ENCODE data around the gene ZSWIM9. TPM values are rescaled to one million over a fixed set of nuclear protein-coding genes. Genes with fewer than 3 reads are reported as not detected.

ZSWIM9 gene
- total RNA-seq, 1 donor from 2014 or later, result 6.7 TPM

DNA sequence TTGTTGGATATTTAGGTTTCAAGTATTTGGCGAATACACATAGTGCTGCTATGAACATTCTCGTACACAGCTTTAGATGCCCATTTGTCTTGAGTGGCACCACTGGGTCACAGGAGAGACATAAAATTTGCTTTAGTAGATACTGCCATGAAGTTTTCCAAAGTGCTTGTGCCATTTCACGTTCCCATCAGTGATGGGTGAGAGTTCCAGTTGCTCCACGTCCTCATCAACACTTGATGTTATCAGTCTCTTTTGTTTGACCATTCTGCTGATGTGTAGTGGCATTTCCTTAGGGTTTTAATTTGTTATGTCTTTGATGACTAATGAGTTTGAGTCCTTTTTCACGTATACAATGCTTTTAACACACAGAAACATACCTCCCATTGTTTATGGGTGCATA lies 11.0 kb downstream of the ZSWIM9 start:
- Mint-ChIP-seq H3K9me3 (ENCODE audit: unreplicated experiment) (peaks cover 4% of the 10 kb centered on the region), H3K27ac (ENCODE audit: unreplicated experiment) (no peak overlapping the region), H3K27me3 (ENCODE audit: unreplicated experiment) (peaks cover 7% of the 10 kb centered on the region), H3K4me3 (ENCODE audit: unreplicated experiment) (no peak overlapping the region), H3K4me1 (ENCODE audit: low read depth, unreplicated experiment) (peaks cover 3% of the 10 kb centered on the region), H3K36me3 (ENCODE audit: unreplicated experiment) (peaks cover 17% of the 10 kb centered on the region)
- TF ChIP-seq, protein P1, sequence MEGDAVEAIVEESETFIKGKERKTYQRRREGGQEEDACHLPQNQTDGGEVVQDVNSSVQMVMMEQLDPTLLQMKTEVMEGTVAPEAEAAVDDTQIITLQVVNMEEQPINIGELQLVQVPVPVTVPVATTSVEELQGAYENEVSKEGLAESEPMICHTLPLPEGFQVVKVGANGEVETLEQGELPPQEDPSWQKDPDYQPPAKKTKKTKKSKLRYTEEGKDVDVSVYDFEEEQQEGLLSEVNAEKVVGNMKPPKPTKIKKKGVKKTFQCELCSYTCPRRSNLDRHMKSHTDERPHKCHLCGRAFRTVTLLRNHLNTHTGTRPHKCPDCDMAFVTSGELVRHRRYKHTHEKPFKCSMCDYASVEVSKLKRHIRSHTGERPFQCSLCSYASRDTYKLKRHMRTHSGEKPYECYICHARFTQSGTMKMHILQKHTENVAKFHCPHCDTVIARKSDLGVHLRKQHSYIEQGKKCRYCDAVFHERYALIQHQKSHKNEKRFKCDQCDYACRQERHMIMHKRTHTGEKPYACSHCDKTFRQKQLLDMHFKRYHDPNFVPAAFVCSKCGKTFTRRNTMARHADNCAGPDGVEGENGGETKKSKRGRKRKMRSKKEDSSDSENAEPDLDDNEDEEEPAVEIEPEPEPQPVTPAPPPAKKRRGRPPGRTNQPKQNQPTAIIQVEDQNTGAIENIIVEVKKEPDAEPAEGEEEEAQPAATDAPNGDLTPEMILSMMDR (IDR thresholded peaks at IDR 0.05; ENCODE audit: partially characterized antibody, unreplicated experiment), result no peak
- no peak for DNase-seq

DNA sequence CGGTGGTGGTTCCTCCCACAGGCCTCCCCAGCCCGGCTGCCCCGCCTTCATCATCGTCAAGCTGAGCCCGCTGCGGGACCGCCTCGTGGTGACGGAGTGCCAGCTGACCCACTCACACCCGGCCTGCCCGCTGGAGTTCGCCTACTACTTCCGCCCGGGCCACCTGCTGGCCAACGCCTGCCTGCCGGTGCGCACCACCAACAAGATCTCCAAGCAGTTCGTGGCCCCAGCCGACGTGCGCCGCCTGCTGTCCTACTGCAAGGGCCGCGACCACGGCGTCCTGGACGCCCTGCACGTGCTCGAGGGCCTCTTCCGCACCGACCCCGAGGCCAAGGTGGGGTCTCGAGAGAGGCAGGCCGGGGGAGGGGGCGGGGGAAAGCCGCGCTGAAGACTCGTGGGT lies 12.0 kb downstream of the ZSWIM9 start:
- H3K27ac Mint-ChIP-seq (ENCODE audit: unreplicated experiment), result no peak overlapping the region
- peaks cover 7% of the 10 kb centered on the region for H3K27me3 Mint-ChIP-seq (ENCODE audit: unreplicated experiment)
- DNase-seq, result no peak
- H3K4me1 Mint-ChIP-seq (ENCODE audit: low read depth, unreplicated experiment), result peaks cover 4% of the 10 kb centered on the region
- peaks cover 4% of the 10 kb centered on the region for H3K9me3 Mint-ChIP-seq (ENCODE audit: unreplicated experiment)
- peaks cover 17% of the 10 kb centered on the region for H3K36me3 Mint-ChIP-seq (ENCODE audit: unreplicated experiment)
- H3K4me3 Mint-ChIP-seq (ENCODE audit: unreplicated experiment), result no peak overlapping the region
- TF ChIP-seq, protein P1 (IDR thresholded peaks at IDR 0.05; ENCODE audit: partially characterized antibody, unreplicated experiment), result peak; percentile 23

DNA sequence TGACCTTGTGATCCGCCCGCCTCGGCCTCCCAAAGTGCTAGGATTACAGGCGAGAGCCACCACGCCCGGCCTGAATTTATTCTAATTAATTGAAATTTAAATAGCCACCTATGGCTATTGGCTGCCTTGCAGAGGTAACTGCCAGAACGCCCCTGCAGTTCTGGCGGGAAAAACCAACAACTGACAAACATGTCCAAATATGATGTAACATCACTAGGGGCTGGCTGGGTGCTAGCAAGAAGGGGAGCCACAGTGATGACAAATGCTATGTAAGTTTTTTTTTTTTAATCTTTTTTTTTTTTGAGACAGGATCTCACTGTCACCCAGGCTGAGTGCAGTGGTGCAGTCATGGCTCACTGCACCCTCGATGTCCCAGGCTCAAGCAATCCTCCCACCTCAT lies 12.9 kb downstream of the ZSWIM9 start:
- Mint-ChIP-seq H3K4me3 (ENCODE audit: unreplicated experiment) (no peak overlapping the region), H3K4me1 (ENCODE audit: low read depth, unreplicated experiment) (peaks cover 4% of the 10 kb centered on the region), H3K9me3 (ENCODE audit: unreplicated experiment) (peaks cover 4% of the 10 kb centered on the region), H3K36me3 (ENCODE audit: unreplicated experiment) (peaks cover 17% of the 10 kb centered on the region), H3K27me3 (ENCODE audit: unreplicated experiment) (peaks cover 7% of the 10 kb centered on the region), H3K27ac (ENCODE audit: unreplicated experiment) (no peak overlapping the region)
- TF ChIP-seq, protein P1 (IDR thresholded peaks at IDR 0.05; ENCODE audit: partially characterized antibody, unreplicated experiment), result no peak
- no peak for DNase-seq

DNA sequence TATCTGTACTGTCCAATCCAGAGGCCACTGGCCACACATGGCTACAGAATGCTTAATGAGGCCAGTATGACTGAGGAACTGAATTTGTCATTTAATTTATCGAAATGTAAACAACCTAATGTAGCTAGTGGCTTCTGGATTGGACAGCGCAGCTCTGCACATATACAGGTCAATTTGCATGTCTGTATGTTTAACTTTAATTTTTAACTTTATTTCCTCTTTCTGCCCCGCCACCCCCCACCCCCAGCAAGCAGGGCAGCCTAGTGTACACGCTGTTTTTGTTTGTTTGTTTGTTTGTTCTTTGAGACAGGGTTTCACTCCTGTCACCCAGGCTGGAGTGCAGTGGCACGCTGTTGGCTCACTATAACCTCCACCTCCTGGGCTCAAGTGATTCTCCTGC lies 15.5 kb downstream of the ZSWIM9 start:
- peaks cover 4% of the 10 kb centered on the region for H3K4me1 Mint-ChIP-seq (ENCODE audit: low read depth, unreplicated experiment)
- TF ChIP-seq, protein P1 (IDR thresholded peaks at IDR 0.05; ENCODE audit: partially characterized antibody, unreplicated experiment), result no peak
- peaks cover 4% of the 10 kb centered on the region for H3K9me3 Mint-ChIP-seq (ENCODE audit: unreplicated experiment)
- no peak overlapping the region for H3K4me3 Mint-ChIP-seq (ENCODE audit: unreplicated experiment)
- DNase-seq, result no peak
- peaks cover 6% of the 10 kb centered on the region for H3K27me3 Mint-ChIP-seq (ENCODE audit: unreplicated experiment)
- peaks cover 11% of the 10 kb centered on the region for H3K36me3 Mint-ChIP-seq (ENCODE audit: unreplicated experiment)
- H3K27ac Mint-ChIP-seq (ENCODE audit: unreplicated experiment), result no peak overlapping the region

DNA sequence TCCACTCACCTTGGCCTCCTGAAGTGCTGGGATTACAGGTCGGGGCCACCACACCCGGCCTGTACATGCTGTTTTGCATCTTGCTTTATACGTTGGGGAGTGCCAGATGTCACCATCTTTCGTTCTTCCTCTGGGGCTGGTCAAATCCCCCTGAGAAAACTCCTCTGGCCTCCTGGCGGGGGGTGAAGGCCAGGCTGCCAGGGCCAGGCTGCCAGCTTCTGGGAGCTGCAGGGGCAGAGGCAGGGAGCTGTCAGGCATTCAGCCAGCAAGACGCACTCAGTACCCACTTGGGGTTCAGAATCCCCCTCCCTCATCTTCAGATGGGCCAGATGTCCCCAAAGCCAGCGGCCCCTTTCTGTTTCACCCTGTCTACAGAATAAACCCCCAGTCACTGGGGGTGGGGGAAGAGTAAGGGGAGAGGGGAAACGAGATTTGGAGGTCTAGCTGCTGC lies 16.1 kb downstream of the ZSWIM9 start:
- H3K4me3 Mint-ChIP-seq (ENCODE audit: unreplicated experiment), result no peak overlapping the region
- no peak for DNase-seq
- H3K4me1 Mint-ChIP-seq (ENCODE audit: low read depth, unreplicated experiment), result peaks cover 4% of the 10 kb centered on the region
- H3K27me3 Mint-ChIP-seq (ENCODE audit: unreplicated experiment), result peaks cover 6% of the 10 kb centered on the region
- H3K27ac Mint-ChIP-seq (ENCODE audit: unreplicated experiment), result no peak overlapping the region
- TF ChIP-seq, protein P1 (IDR thresholded peaks at IDR 0.05; ENCODE audit: partially characterized antibody, unreplicated experiment), result no peak
- peaks cover 4% of the 10 kb centered on the region for H3K9me3 Mint-ChIP-seq (ENCODE audit: unreplicated experiment)
- H3K36me3 Mint-ChIP-seq (ENCODE audit: unreplicated experiment), result peaks cover 6% of the 10 kb centered on the region
